NT2/D1 (cell line): Measurements from ENCODE around the gene CD2.

Source experiments
- SUZ12 ChIP-seq: IDR thresholded peaks from 2 replicates; pipeline ENCODE4 v1.6.1; 2011; ENCODE audit not compliant: insufficient read length, insufficient read depth; ENCODE audit errors: extremely low read depth
- ZNF274 ChIP-seq: IDR thresholded peaks from 2 replicates; pipeline ENCODE4 v1.6.1; 2011; ENCODE audit warnings: mild to moderate bottlenecking, low read depth, low read length

DNA sequence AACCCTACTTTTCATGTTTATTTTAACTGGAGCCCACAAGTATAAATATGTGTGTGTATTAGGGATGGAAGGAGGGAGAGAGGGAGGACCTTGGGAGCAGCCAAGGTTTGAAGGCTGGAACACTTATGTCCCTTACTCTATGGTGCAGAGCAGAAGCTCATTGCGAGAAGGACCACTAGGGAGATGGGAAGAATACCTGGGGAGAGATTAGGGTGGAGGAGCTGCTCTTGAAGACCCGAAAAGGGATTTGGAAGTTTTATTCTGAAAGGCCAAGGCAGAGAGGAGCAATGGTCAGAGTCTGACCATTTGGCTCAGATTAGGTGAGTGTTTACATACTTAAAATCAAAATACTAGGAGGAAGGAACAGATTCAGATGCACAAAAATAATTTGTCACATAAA is 8.1 kb downstream of the CD2 start:
- TF ChIP-seq ZNF274 (no peak), SUZ12 (no peak)
